ENCODE data around the gene PI3.
"Not testable (repeated sequence)": the region's sequence is repeated elsewhere in the genome, so short reads cannot be mapped to it uniquely, and the experiment has no call there.

PI3 gene

GRCh38 chr20:45152405-45152804 is 22.3 kb upstream of the PI3 start:
- TF ChIP-seq, protein P1, sequence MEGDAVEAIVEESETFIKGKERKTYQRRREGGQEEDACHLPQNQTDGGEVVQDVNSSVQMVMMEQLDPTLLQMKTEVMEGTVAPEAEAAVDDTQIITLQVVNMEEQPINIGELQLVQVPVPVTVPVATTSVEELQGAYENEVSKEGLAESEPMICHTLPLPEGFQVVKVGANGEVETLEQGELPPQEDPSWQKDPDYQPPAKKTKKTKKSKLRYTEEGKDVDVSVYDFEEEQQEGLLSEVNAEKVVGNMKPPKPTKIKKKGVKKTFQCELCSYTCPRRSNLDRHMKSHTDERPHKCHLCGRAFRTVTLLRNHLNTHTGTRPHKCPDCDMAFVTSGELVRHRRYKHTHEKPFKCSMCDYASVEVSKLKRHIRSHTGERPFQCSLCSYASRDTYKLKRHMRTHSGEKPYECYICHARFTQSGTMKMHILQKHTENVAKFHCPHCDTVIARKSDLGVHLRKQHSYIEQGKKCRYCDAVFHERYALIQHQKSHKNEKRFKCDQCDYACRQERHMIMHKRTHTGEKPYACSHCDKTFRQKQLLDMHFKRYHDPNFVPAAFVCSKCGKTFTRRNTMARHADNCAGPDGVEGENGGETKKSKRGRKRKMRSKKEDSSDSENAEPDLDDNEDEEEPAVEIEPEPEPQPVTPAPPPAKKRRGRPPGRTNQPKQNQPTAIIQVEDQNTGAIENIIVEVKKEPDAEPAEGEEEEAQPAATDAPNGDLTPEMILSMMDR (IDR thresholded peaks at IDR 0.05; ENCODE audit: low read depth, low read length) = no peak
- no peak overlapping the region for H3K4me3 ChIP-seq (replicated peaks in 1 of 2; ENCODE audit: low read depth in 2 of 2, low read length in 2 of 2)
- no peak for DNase-seq (ENCODE audit: low read depth in 2 of 2)

DNA sequence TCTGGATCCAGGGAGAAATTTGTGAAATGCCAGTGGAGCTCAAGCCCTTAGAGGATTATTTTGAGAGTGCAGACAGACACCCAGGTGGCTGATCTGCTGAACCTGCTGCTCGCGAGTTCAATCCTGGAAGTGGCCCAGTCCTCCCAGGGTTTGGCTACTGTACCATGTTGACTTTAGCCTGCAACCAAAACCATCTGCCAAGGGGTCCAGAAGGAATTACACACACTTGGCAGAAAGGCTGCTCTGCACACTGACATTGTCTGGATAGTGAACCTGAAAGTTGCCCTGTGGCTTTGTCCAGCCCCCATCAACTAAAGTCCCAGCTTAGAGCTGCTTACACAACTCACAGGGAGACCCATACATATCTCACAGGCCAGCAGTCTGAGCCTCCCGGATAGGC is 21.6 kb upstream of the PI3 start:
- no peak overlapping the region for H3K4me3 ChIP-seq (replicated peaks in 1 of 2; ENCODE audit: low read depth in 2 of 2, low read length in 2 of 2)
- peak in 1 of 2 donors; percentile 16 for DNase-seq (ENCODE audit: low read depth in 2 of 2)
- TF ChIP-seq, protein P1 (IDR thresholded peaks at IDR 0.05; ENCODE audit: low read depth, low read length) = no peak

- no peak overlapping the region for H3K4me3 ChIP-seq (replicated peaks in 1 of 2; ENCODE audit: low read depth in 2 of 2, low read length in 2 of 2)
- no peak for DNase-seq (ENCODE audit: low read depth in 2 of 2)
- TF ChIP-seq, protein P1 (IDR thresholded peaks at IDR 0.05; ENCODE audit: low read depth, low read length) = no peak
These were observed 20.9 kb upstream of the PI3 start for GRCh38 chr20:45153752-45154151.

DNA sequence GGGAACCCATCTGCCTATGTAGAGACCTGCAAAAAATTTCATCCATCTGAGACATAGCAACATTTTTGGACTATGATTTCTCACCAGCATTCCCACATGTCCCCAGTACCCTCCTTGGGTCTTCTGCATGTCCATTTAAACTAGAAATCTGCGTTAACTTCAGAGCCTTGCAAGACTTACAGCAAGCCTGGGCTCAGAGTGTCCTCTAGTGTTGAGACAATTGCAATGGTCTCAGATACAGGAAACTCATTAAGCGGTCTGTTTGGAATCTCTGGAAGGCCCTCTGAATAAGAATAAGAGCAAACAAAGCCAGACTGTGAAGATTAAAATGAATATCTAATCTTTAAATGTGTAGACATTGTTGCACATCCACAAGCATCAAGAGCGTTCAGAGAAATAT is 20.5 kb upstream of the PI3 start:
- no peak overlapping the region for H3K4me3 ChIP-seq (replicated peaks in 1 of 2; ENCODE audit: low read depth in 2 of 2, low read length in 2 of 2)
- TF ChIP-seq, protein P1 (IDR thresholded peaks at IDR 0.05; ENCODE audit: low read depth, low read length) = no peak
- peak; percentile 9 to 22 for DNase-seq (ENCODE audit: low read depth in 2 of 2)

GRCh38 chr20:45154794-45155193 is 19.9 kb upstream of the PI3 start:
- DNase-seq (ENCODE audit: low read depth in 2 of 2); H3K4me3 ChIP-seq (replicated peaks in 1 of 2; ENCODE audit: low read depth in 2 of 2, low read length in 2 of 2): not testable (repeated sequence)

DNA sequence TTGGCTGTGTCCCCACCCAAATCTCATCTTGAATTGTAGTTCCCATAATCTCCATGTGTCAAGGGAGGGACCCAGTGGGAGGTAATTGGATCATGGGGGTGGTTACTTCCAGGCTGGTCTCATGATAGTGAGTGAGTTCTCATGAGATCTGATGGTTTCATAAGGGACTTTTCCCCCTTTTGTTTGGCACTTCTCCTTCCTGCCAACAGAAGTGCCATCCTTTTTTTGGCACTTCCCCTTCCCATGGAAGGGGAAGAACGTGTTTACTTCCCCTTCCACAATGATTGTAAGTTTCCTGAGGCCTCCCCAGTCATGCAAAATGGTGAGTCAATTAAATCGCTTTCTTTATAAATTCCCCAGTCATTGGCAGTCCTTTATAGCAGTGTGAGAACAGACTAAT is 18.0 kb upstream of the PI3 start:
- H3K4me3 ChIP-seq (replicated peaks in 1 of 2; ENCODE audit: low read depth in 2 of 2, low read length in 2 of 2) = no peak overlapping the region
- DNase-seq (ENCODE audit: low read depth in 2 of 2) = no peak
- TF ChIP-seq, protein P1 (IDR thresholded peaks at IDR 0.05; ENCODE audit: low read depth, low read length) = no peak

- TF ChIP-seq, protein P1 (IDR thresholded peaks at IDR 0.05; ENCODE audit: low read depth, low read length) = no peak
- H3K4me3 ChIP-seq (replicated peaks in 1 of 2; ENCODE audit: low read depth in 2 of 2, low read length in 2 of 2) = no peak overlapping the region
- DNase-seq (ENCODE audit: low read depth in 2 of 2) = peak; percentile 79 to 93
These were observed 16.7 kb upstream of the PI3 start for GRCh38 chr20:45157962-45158361.
